ENCODE measurements around the gene TBC1D23. TPM values are rescaled to one million over a fixed set of nuclear protein-coding genes. Genes with fewer than 3 reads are reported as not detected.

The TBC1D23 gene
- total and polyA plus RNA-seq, 2 experiments from 2014 or later = 22.4 to 34.4 TPM

GRCh38 chr3:100274361-100274760 lies 13.6 kb downstream of the TBC1D23 start:
- Mint-ChIP-seq H3K27ac (no peak overlapping the region), H3K36me3 (ENCODE audit: low read depth) (no peaks in the 10 kb centered on the region)
- H3K79me2 ChIP-seq (replicated peaks; ENCODE audit: insufficient read depth) = peaks cover 81% of the 10 kb centered on the region

More at GRCh38 chr3:100274361-100274760, 13.6 kb downstream of the TBC1D23 start:
- Histone ChIP-seq H3F3A (replicated peaks; ENCODE audit: low read depth) (no peaks in the 10 kb centered on the region), H3K27ac (ENCODE audit: low read depth) (no peak overlapping the region), H4K20me1 (replicated peaks; ENCODE audit: insufficient read depth) (peaks cover 3% of the 10 kb centered on the region), H3K4me1 (ENCODE audit: insufficient read depth) (peaks cover 9% of the 10 kb centered on the region), H2AFZ (no peak overlapping the region), H3K4me3 (no peak overlapping the region), H3K9me2 (ENCODE audit: insufficient read depth) (no peaks in the 10 kb centered on the region), H3K36me3 (ENCODE audit: insufficient read depth) (no peaks in the 10 kb centered on the region), H3K4me2 (no peak overlapping the region), H3K27me3 (ENCODE audit: insufficient read depth) (no peaks in the 10 kb centered on the region)
- H3K4me3 Mint-ChIP-seq = no peak overlapping the region
- no peak for TF ChIP-seq ZNF114 (CRISPR knock-in tag; IDR thresholded peaks at IDR 0.05)
- no peak for TF ChIP-seq ZNF331 (CRISPR knock-in tag; IDR thresholded peaks at IDR 0.05; ENCODE audit: low read depth)
- TF ChIP-seq JUNB (IDR thresholded peaks at IDR 0.05; ENCODE audit: unreplicated experiment) = no peak
- TF ChIP-seq STAT1 (IDR thresholded peaks at IDR 0.05; ENCODE audit: unreplicated experiment) = no peak
- no peak for TF ChIP-seq ZNF462 (CRISPR knock-in tag; IDR thresholded peaks at IDR 0.05)
- no peak for TF ChIP-seq POLR2AphosphoS5 (IDR thresholded peaks at IDR 0.05; ENCODE audit: low read depth)
- no peak for TF ChIP-seq CTCF (conservative IDR thresholded peaks at IDR 0.05; ENCODE audit: low read depth in 2 of 2)
- no peak for TF ChIP-seq EZH2phosphoT487 (IDR thresholded peaks at IDR 0.05; ENCODE audit: unreplicated experiment)
- TF ChIP-seq EZH2 (IDR thresholded peaks at IDR 0.05; ENCODE audit: low read depth, unreplicated experiment) = no peak
- no peak for TF ChIP-seq ETS1 (IDR thresholded peaks at IDR 0.05)
- no peak for TF ChIP-seq CREB1 (CRISPR knock-in tag; IDR thresholded peaks at IDR 0.05; ENCODE audit: low read depth)
- no peak for TF ChIP-seq REST (IDR thresholded peaks at IDR 0.05; ENCODE audit: unreplicated experiment)
- TF ChIP-seq NANOG (IDR thresholded peaks at IDR 0.05; ENCODE audit: borderline replicate concordance) = no peak
- peaks cover 14% of the 10 kb centered on the region for H3K4me1 Mint-ChIP-seq
- no peak for ATAC-seq
- no peak for DNase-seq (ENCODE audit: low spot score)
- H3K9me3 Mint-ChIP-seq = no peaks in the 10 kb centered on the region
- peaks cover 9% of the 10 kb centered on the region for H3K27me3 Mint-ChIP-seq (ENCODE audit: insufficient read depth, low read depth, poor library complexity)

All from GM23338 (cell line).